ENCODE measurements around the gene TEX22.

The TEX22 gene

GRCh38 chr14:105392131-105393090 is 5.9 kb upstream of the TEX22 start:
- H3K9ac ChIP-seq (ENCODE audit: low read depth, low read length): no peak overlapping the region

GRCh38 chr14:105393151-105393550 is 5.2 kb upstream of the TEX22 start:
- H3K4me1 ChIP-seq (ENCODE audit: control insufficient read depth, insufficient read depth, low read length): 0 out of 2 replicates have a peak, but pooled peaks cover 4% of the 10 kb centered on the region
- H3K9me3 ChIP-seq (ENCODE audit: control insufficient read depth, insufficient read depth, low read length): no peaks in the 10 kb centered on the region
- peaks cover 4% of the 10 kb centered on the region; the same call in 1 of the 2 replicates for H3K36me3 ChIP-seq (ENCODE audit: control insufficient read depth, insufficient read depth, low read length)
- H3K9ac ChIP-seq (ENCODE audit: low read depth, low read length): no peak overlapping the region
- no peak overlapping the region for H3K4me3 ChIP-seq (ENCODE audit: low read depth, low read length)
- H3K27ac ChIP-seq (ENCODE audit: low read depth, low read length): no peak overlapping the region
- peaks cover 12% of the 10 kb centered on the region for H3K27me3 ChIP-seq (ENCODE audit: control insufficient read depth, insufficient read depth, low read length)

More at GRCh38 chr14:105392131-105393090, 5.9 kb upstream of the TEX22 start:
- Histone ChIP-seq H3K4me3 (ENCODE audit: low read depth, low read length) (no peak overlapping the region), H3K36me3 (ENCODE audit: control insufficient read depth, insufficient read depth, low read length) (peaks cover 4% of the 10 kb centered on the region; the same call in 1 of the 2 replicates), H3K9me3 (ENCODE audit: control insufficient read depth, insufficient read depth, low read length) (no peaks in the 10 kb centered on the region), H3K27ac (ENCODE audit: low read depth, low read length) (no peak overlapping the region), H3K4me1 (ENCODE audit: control insufficient read depth, insufficient read depth, low read length) (no peaks in the 10 kb centered on the region), H3K27me3 (ENCODE audit: control insufficient read depth, insufficient read depth, low read length) (peaks cover 7% of the 10 kb centered on the region)

GRCh38 chr14:105394714-105395537 is 3.4 kb upstream of the TEX22 start:
- Histone ChIP-seq H3K9ac (ENCODE audit: low read depth, low read length) (no peak overlapping the region), H3K36me3 (ENCODE audit: control insufficient read depth, insufficient read depth, low read length) (peaks cover 4% of the 10 kb centered on the region)

GRCh38 chr14:105395538-105395854 is 2.8 kb upstream of the TEX22 start:
- Histone ChIP-seq H3K4me3 (ENCODE audit: low read depth, low read length) (no peak overlapping the region), H3K9ac (ENCODE audit: low read depth, low read length) (no peak overlapping the region), H3K36me3 (ENCODE audit: control insufficient read depth, insufficient read depth, low read length) (peaks cover 6% of the 10 kb centered on the region), H3K4me1 (ENCODE audit: control insufficient read depth, insufficient read depth, low read length) (0 out of 2 replicates have a peak, but pooled peaks cover 4% of the 10 kb centered on the region), H3K27ac (ENCODE audit: low read depth, low read length) (no peak overlapping the region), H3K27me3 (ENCODE audit: control insufficient read depth, insufficient read depth, low read length) (peaks cover 12% of the 10 kb centered on the region), H3K9me3 (ENCODE audit: control insufficient read depth, insufficient read depth, low read length) (peaks cover 14% of the 10 kb centered on the region)

More at GRCh38 chr14:105394714-105395537, 3.4 kb upstream of the TEX22 start:
- H3K4me3 ChIP-seq (ENCODE audit: low read depth, low read length): no peak overlapping the region
- 0 out of 2 replicates have a peak, but pooled peaks cover 4% of the 10 kb centered on the region for H3K4me1 ChIP-seq (ENCODE audit: control insufficient read depth, insufficient read depth, low read length)
- H3K9me3 ChIP-seq (ENCODE audit: control insufficient read depth, insufficient read depth, low read length): peaks cover 9% of the 10 kb centered on the region; the same call in 1 of the 2 replicates
- no peak overlapping the region for H3K27ac ChIP-seq (ENCODE audit: low read depth, low read length)
- peaks cover 12% of the 10 kb centered on the region for H3K27me3 ChIP-seq (ENCODE audit: control insufficient read depth, insufficient read depth, low read length)

- H3K9ac ChIP-seq (ENCODE audit: low read depth, low read length): no peak overlapping the region
- H3K9me3 ChIP-seq (ENCODE audit: control insufficient read depth, insufficient read depth, low read length): peaks cover 25% of the 10 kb centered on the region
- H3K27me3 ChIP-seq (ENCODE audit: control insufficient read depth, insufficient read depth, low read length): peaks cover 12% of the 10 kb centered on the region
- H3K4me1 ChIP-seq (ENCODE audit: control insufficient read depth, insufficient read depth, low read length): 0 out of 2 replicates have a peak, but pooled peaks cover 4% of the 10 kb centered on the region
- H3K4me3 ChIP-seq (ENCODE audit: low read depth, low read length): peak overlapping the region; percentile 67; the same call in 1 of the 2 replicates
- peaks cover 11% of the 10 kb centered on the region for H3K36me3 ChIP-seq (ENCODE audit: control insufficient read depth, insufficient read depth, low read length)
- H3K27ac ChIP-seq (ENCODE audit: low read depth, low read length): no peak overlapping the region
These were observed 897 bp upstream of the TEX22 start for GRCh38 chr14:105397350-105397931.

GRCh38 chr14:105398726-105399465 is 558 bp downstream of the TEX22 start:
- peaks cover 9% of the 10 kb centered on the region for H3K36me3 ChIP-seq (ENCODE audit: control insufficient read depth, insufficient read depth, low read length)
- H3K4me1 ChIP-seq (ENCODE audit: control insufficient read depth, insufficient read depth, low read length): 0 out of 2 replicates have a peak, but pooled peaks cover 4% of the 10 kb centered on the region
- H3K4me3 ChIP-seq (ENCODE audit: low read depth, low read length): peak overlapping the region; percentile 67
- no peak overlapping the region for H3K9ac ChIP-seq (ENCODE audit: low read depth, low read length)
- H3K9me3 ChIP-seq (ENCODE audit: control insufficient read depth, insufficient read depth, low read length): peaks cover 34% of the 10 kb centered on the region
- H3K27me3 ChIP-seq (ENCODE audit: control insufficient read depth, insufficient read depth, low read length): peaks cover 12% of the 10 kb centered on the region
- peak overlapping the region; percentile 33 for H3K27ac ChIP-seq (ENCODE audit: low read depth, low read length)

GRCh38 chr14:105399466-105399775 is 1.1 kb downstream of the TEX22 start:
- Histone ChIP-seq H3K9me3 (ENCODE audit: control insufficient read depth, insufficient read depth, low read length) (peaks cover 39% of the 10 kb centered on the region), H3K27me3 (ENCODE audit: control insufficient read depth, insufficient read depth, low read length) (peaks cover 12% of the 10 kb centered on the region), H3K36me3 (ENCODE audit: control insufficient read depth, insufficient read depth, low read length) (peaks cover 9% of the 10 kb centered on the region), H3K4me3 (ENCODE audit: low read depth, low read length) (no peak overlapping the region), H3K27ac (ENCODE audit: low read depth, low read length) (no peak overlapping the region), H3K9ac (ENCODE audit: low read depth, low read length) (no peak overlapping the region), H3K4me1 (ENCODE audit: control insufficient read depth, insufficient read depth, low read length) (0 out of 2 replicates have a peak, but pooled peaks cover 4% of the 10 kb centered on the region)

GRCh38 chr14:105400016-105400415 is 1.7 kb downstream of the TEX22 start:
- Histone ChIP-seq H3K27me3 (ENCODE audit: control insufficient read depth, insufficient read depth, low read length) (peaks cover 12% of the 10 kb centered on the region), H3K9me3 (ENCODE audit: control insufficient read depth, insufficient read depth, low read length) (peaks cover 39% of the 10 kb centered on the region), H3K27ac (ENCODE audit: low read depth, low read length) (no peak overlapping the region), H3K9ac (ENCODE audit: low read depth, low read length) (no peak overlapping the region), H3K4me3 (ENCODE audit: low read depth, low read length) (no peak overlapping the region), H3K36me3 (ENCODE audit: control insufficient read depth, insufficient read depth, low read length) (peaks cover 9% of the 10 kb centered on the region), H3K4me1 (ENCODE audit: control insufficient read depth, insufficient read depth, low read length) (0 out of 2 replicates have a peak, but pooled peaks cover 4% of the 10 kb centered on the region)

GRCh38 chr14:105401699-105402098 is 3.4 kb downstream of the TEX22 start:
- H3K9me3 ChIP-seq (ENCODE audit: control insufficient read depth, insufficient read depth, low read length): peaks cover 39% of the 10 kb centered on the region
- no peak overlapping the region for H3K9ac ChIP-seq (ENCODE audit: low read depth, low read length)
- H3K4me3 ChIP-seq (ENCODE audit: low read depth, low read length): no peak overlapping the region
- peaks cover 9% of the 10 kb centered on the region for H3K36me3 ChIP-seq (ENCODE audit: control insufficient read depth, insufficient read depth, low read length)
- 0 out of 2 replicates have a peak, but pooled peaks cover 4% of the 10 kb centered on the region for H3K4me1 ChIP-seq (ENCODE audit: control insufficient read depth, insufficient read depth, low read length)
- H3K27me3 ChIP-seq (ENCODE audit: control insufficient read depth, insufficient read depth, low read length): peaks cover 17% of the 10 kb centered on the region
- no peak overlapping the region for H3K27ac ChIP-seq (ENCODE audit: low read depth, low read length)

- no peaks in the 10 kb centered on the region for H3K36me3 ChIP-seq (ENCODE audit: control insufficient read depth, insufficient read depth, low read length)
- H3K4me1 ChIP-seq (ENCODE audit: control insufficient read depth, insufficient read depth, low read length): 0 out of 2 replicates have a peak, but pooled peaks cover 5% of the 10 kb centered on the region
- no peak overlapping the region for H3K9ac ChIP-seq (ENCODE audit: low read depth, low read length)
- no peak overlapping the region for H3K27ac ChIP-seq (ENCODE audit: low read depth, low read length)
- H3K27me3 ChIP-seq (ENCODE audit: control insufficient read depth, insufficient read depth, low read length): peaks cover 47% of the 10 kb centered on the region
- H3K9me3 ChIP-seq (ENCODE audit: control insufficient read depth, insufficient read depth, low read length): peaks cover 7% of the 10 kb centered on the region; the same call in 1 of the 2 replicates
- no peak overlapping the region for H3K4me3 ChIP-seq (ENCODE audit: low read depth, low read length)
These were observed 10.3 kb downstream of the TEX22 start for GRCh38 chr14:105408592-105408991.

Measured in HUES48 (cell line).